GM23338 (cell line): ENCODE data around the gene SUMO4. TPM values are rescaled to one million over a fixed set of nuclear protein-coding genes. Genes with fewer than 3 reads are reported as not detected.

ENCODE experiments used
- ATAC-seq: fragments of 200-7000 bp; cut with Tn5 transposase; 3 replicates; pipeline ENCODE4 v1.9.1; 2020
- DNase-seq: peaks from one replicate; pipeline ENCODE4 v3.0.0-alpha.2; 2015; ENCODE audit warnings: low spot score
- H2AFZ ChIP-seq: fragments of 200-600 bp; sonication (generic); 2 replicates; pipeline ENCODE4 v1.8.0; 2016; ENCODE audit warnings: antibody characterized with exemption, mild to moderate bottlenecking, moderate library complexity
- H3F3A ChIP-seq: fragments of 200-600 bp; sonication (generic); replicated peaks from 2 replicates; pipeline ENCODE4 v1.8.0; 2017; ENCODE audit warnings: antibody characterized with exemption, mixed run types, low read depth
- H3K27ac ChIP-seq: fragments of 200-600 bp; sonication (generic); 2 replicates; pipeline ENCODE4 v1.6.1; 2016; ENCODE audit warnings: low read depth
- H3K27me3 ChIP-seq: fragments of 200-600 bp; sonication (generic); 2 replicates; pipeline ENCODE4 v1.8.0; 2016; ENCODE audit warnings: mild to moderate bottlenecking, mixed run types, moderate library complexity; ENCODE audit not compliant: insufficient read depth
- H3K36me3 ChIP-seq: fragments of 200-600 bp; sonication (generic); 2 replicates; pipeline ENCODE4 v1.8.0; 2016; ENCODE audit warnings: mild to moderate bottlenecking; ENCODE audit not compliant: insufficient read depth
- H3K4me1 ChIP-seq: fragments of 200-600 bp; sonication (generic); 2 replicates; pipeline ENCODE4 v1.8.0; 2016; ENCODE audit warnings: mild to moderate bottlenecking, moderate library complexity; ENCODE audit not compliant: insufficient read depth
- H3K4me2 ChIP-seq: fragments of 200-600 bp; sonication (generic); 2 replicates; pipeline ENCODE4 v1.7.1; 2017; ENCODE audit warnings: mixed run types
- H3K4me3 ChIP-seq: fragments of 200-600 bp; sonication (generic); 2 replicates; pipeline ENCODE4 v1.6.1; 2016; ENCODE audit warnings: mixed run types
- H3K79me2 ChIP-seq: fragments of 200-600 bp; sonication (generic); replicated peaks from 2 replicates; pipeline ENCODE4 v1.8.0; 2017; ENCODE audit warnings: mild to moderate bottlenecking; ENCODE audit not compliant: insufficient read depth
- H3K9me2 ChIP-seq: fragments of 200-600 bp; sonication (generic); 2 replicates; pipeline ENCODE4 v1.8.0; 2017; ENCODE audit not compliant: insufficient read depth
- H4K20me1 ChIP-seq: fragments of 200-600 bp; sonication (generic); replicated peaks from 2 replicates; pipeline ENCODE4 v1.8.0; 2017; ENCODE audit warnings: mild to moderate bottlenecking; ENCODE audit not compliant: insufficient read depth
- H3K27ac Mint-ChIP-seq: 2 replicates; pipeline ENCODE4 v1.8.0; 2020; ENCODE audit warnings: inconsistent platforms, mild to moderate bottlenecking, moderate library complexity, mixed read lengths
- H3K27me3 Mint-ChIP-seq: 3 replicates; pipeline ENCODE4 v1.8.0; 2022; ENCODE audit warnings: low read depth, mild to moderate bottlenecking, moderate library complexity, mixed read lengths, inconsistent platforms; ENCODE audit not compliant: insufficient read depth, poor library complexity
- H3K36me3 Mint-ChIP-seq: 3 replicates; pipeline ENCODE4 v1.8.0; 2021; ENCODE audit warnings: low read depth, mild to moderate bottlenecking, inconsistent platforms, moderate library complexity, mixed read lengths
- H3K4me1 Mint-ChIP-seq: 3 replicates; pipeline ENCODE4 v1.8.0; 2020; ENCODE audit warnings: mild to moderate bottlenecking, inconsistent platforms, mixed read lengths
- H3K4me3 Mint-ChIP-seq: 3 replicates; pipeline ENCODE4 v1.8.0; 2021; ENCODE audit warnings: moderate library complexity, mild to moderate bottlenecking, inconsistent platforms, mixed read lengths
- H3K9me3 Mint-ChIP-seq: 3 replicates; pipeline ENCODE4 v1.8.0; 2020; ENCODE audit warnings: moderate library complexity, mild to moderate bottlenecking, inconsistent platforms, mixed read lengths
- CTCF ChIP-seq, 2 experiments: fragments of 200-600 bp in 1 of 2; sonication (generic) in 1 of 2; conservative IDR thresholded peaks; 2 replicates each; pipeline versions ENCODE4 v1.5.1 to v1.6.1; 2016 to 2017; ENCODE audit warnings: antibody characterized with exemption in 2 of 2, low read depth in 2 of 2, mild to moderate bottlenecking in 2 of 2, moderate library complexity in 1 of 2
- EZH2 ChIP-seq: fragments of 200-600 bp; sonication (generic); IDR thresholded peaks from one replicate; pipeline ENCODE4 v1.8.0; 2017; ENCODE audit warnings: antibody characterized with exemption, mild to moderate bottlenecking, low read depth; ENCODE audit not compliant: unreplicated experiment
- JUNB ChIP-seq: IDR thresholded peaks from one replicate; pipeline ENCODE4 v1.6.1; 2016; ENCODE audit warnings: antibody characterized with exemption; ENCODE audit not compliant: unreplicated experiment
- NANOG ChIP-seq: IDR thresholded peaks from 2 replicates; pipeline ENCODE4 v1.6.1; 2016; ENCODE audit warnings: antibody characterized with exemption, borderline replicate concordance
- REST ChIP-seq: IDR thresholded peaks from one replicate; pipeline ENCODE4 v1.6.1; 2018; ENCODE audit warnings: antibody characterized with exemption; ENCODE audit not compliant: unreplicated experiment
- STAT1 ChIP-seq: IDR thresholded peaks from one replicate; pipeline ENCODE4 v1.6.1; 2016; ENCODE audit warnings: antibody characterized with exemption; ENCODE audit not compliant: unreplicated experiment
- ZNF331 ChIP-seq: fragments of 250-450 bp; sonication (Bioruptor Pico); IDR thresholded peaks from 2 replicates; pipeline ENCODE4 v1.5.0; 2020; ENCODE audit warnings: low read depth, mild to moderate bottlenecking, moderate library complexity
- ZNF462 ChIP-seq: fragments of 250-450 bp; sonication (Bioruptor Pico); IDR thresholded peaks from 2 replicates; pipeline ENCODE4 v1.5.0; 2020; ENCODE audit warnings: mild to moderate bottlenecking, moderate library complexity
- polyA plus RNA-seq: library from polyadenylated mRNA; unstranded; fragments of >200 nt; fragmentation: Nextera tagmentation; extraction: Ambion mirVana; gene quantifications from 2 replicates; pipeline ENCODE4 v1.2.1, GENCODE V29; 2016
- total RNA-seq: library from RNA; depleted of rRNA; stranded (reverse); fragments of >200 nt; shearing (Covaris generic); gene quantifications from 2 replicates; pipeline ENCODE4 v1.2.3, GENCODE V29; 2014

Gene SUMO4
- total and polyA plus RNA-seq, 2 experiments from 2014 or later = 1.9 to 2.1 TPM

GRCh38 chr6:149431905-149432775 lies 32.1 kb downstream of the SUMO4 start:
- H3K27me3 ChIP-seq = no peaks in the 10 kb centered on the region
- H3K36me3 ChIP-seq = no peaks in the 10 kb centered on the region
- H2AFZ ChIP-seq = peak overlapping the region; percentile 67; the same call in 1 of the 2 replicates
- DNase-seq = peak; percentile 97
- no peak overlapping the region for H3K4me3 Mint-ChIP-seq
- peak; percentile 98 for ATAC-seq
- no peaks in the 10 kb centered on the region; the same call in 2 of the 3 replicates for H3K9me3 Mint-ChIP-seq
- no peaks in the 10 kb centered on the region for H3K9me2 ChIP-seq
- no peaks in the 10 kb centered on the region for H3F3A ChIP-seq
- H3K4me3 ChIP-seq = no peak overlapping the region
- no peak overlapping the region for H3K27ac Mint-ChIP-seq
- H3K36me3 Mint-ChIP-seq = no peaks in the 10 kb centered on the region; the same call in 2 of the 3 replicates
- peaks cover 13% of the 10 kb centered on the region for H3K27me3 Mint-ChIP-seq
- H3K4me1 Mint-ChIP-seq = no peaks in the 10 kb centered on the region; the same call in 1 of the 3 replicates
- TF ChIP-seq NANOG (no peak), ZNF331 (CRISPR knock-in tag) (no peak), CTCF (conservative IDR thresholded peaks at IDR 0.05; ENCODE audit: low read depth in 2 of 2) (peak; percentile 91 to 100; a peak in 3 of 4 replicates)
- no peaks in the 10 kb centered on the region for H4K20me1 ChIP-seq
- no peaks in the 10 kb centered on the region for H3K4me1 ChIP-seq
- H3K27ac ChIP-seq = no peak overlapping the region
- no peaks in the 10 kb centered on the region for H3K79me2 ChIP-seq
- H3K4me2 ChIP-seq = no peak overlapping the region

- Histone ChIP-seq H3K9me2 (no peaks in the 10 kb centered on the region), H3K27ac (no peak overlapping the region), H3K4me2 (no peak overlapping the region), H2AFZ (no peak overlapping the region), H3K27me3 (no peaks in the 10 kb centered on the region), H3F3A (no peaks in the 10 kb centered on the region), H4K20me1 (no peaks in the 10 kb centered on the region), H3K36me3 (no peaks in the 10 kb centered on the region), H3K79me2 (no peaks in the 10 kb centered on the region), H3K4me1 (no peaks in the 10 kb centered on the region), H3K4me3 (no peak overlapping the region)
- H3K4me1 Mint-ChIP-seq = no peaks in the 10 kb centered on the region; the same call in 1 of the 3 replicates
- H3K27ac Mint-ChIP-seq = no peak overlapping the region
- no peaks in the 10 kb centered on the region for H3K36me3 Mint-ChIP-seq
- no peak overlapping the region for H3K4me3 Mint-ChIP-seq
- TF ChIP-seq JUNB (no peak), EZH2 (no peak), STAT1 (no peak), REST (no peak), ZNF462 (CRISPR knock-in tag) (no peak)
- no peak for ATAC-seq
- DNase-seq = no peak
- H3K27me3 Mint-ChIP-seq = peaks cover 9% of the 10 kb centered on the region
- no peaks in the 10 kb centered on the region; the same call in 2 of the 3 replicates for H3K9me3 Mint-ChIP-seq
Measured at GRCh38 chr6:149433405-149433804, 33.3 kb downstream of the SUMO4 start.
